Aorta (tissue), 5 donors: ENCODE data around the gene SIT1. TPM values are rescaled to one million over a fixed set of nuclear protein-coding genes. Genes with fewer than 3 reads are reported as not detected.

ENCODE experiments used
- ATAC-seq: fragments of 200-7000 bp; cut with Tn5 transposase; one replicate; pipeline ENCODE4 v1.9.1; 2022; ENCODE audit warnings: moderate library complexity; ENCODE audit not compliant: low FRiP score
- DNase-seq, 2 donors: peaks; one replicate each; pipeline ENCODE4 v3.0.0-alpha.2; 2020
- H3K27ac ChIP-seq, 2 donors: one replicate each; pipeline ENCODE4 v1.5.1; 2013; ENCODE audit warnings: low read length in 2 of 2, mild to moderate bottlenecking in 2 of 2, moderate library complexity in 2 of 2, control low read depth in 1 of 2, inconsistent platforms in 1 of 2, low read depth in 1 of 2
- H3K27me3 ChIP-seq, 2 donors: one replicate each; pipeline ENCODE4 v1.6.1; 2013; ENCODE audit warnings: control low read depth in 1 of 2, low read length in 1 of 2, mild to moderate bottlenecking in 1 of 2, moderate library complexity in 1 of 2; ENCODE audit not compliant: insufficient read depth in 2 of 2, control insufficient read depth in 1 of 2
- H3K36me3 ChIP-seq, 2 donors: one replicate each; pipeline ENCODE4 v1.6.1; 2013; ENCODE audit warnings: control low read depth in 1 of 2, low read length in 1 of 2, mild to moderate bottlenecking in 1 of 2; ENCODE audit not compliant: insufficient read depth in 2 of 2, control insufficient read depth in 1 of 2
- H3K4me1 ChIP-seq, 2 donors: one replicate each; pipeline ENCODE4 v1.6.1; 2013; ENCODE audit warnings: low read length in 2 of 2, control low read depth in 1 of 2, mild to moderate bottlenecking in 1 of 2, moderate library complexity in 1 of 2; ENCODE audit not compliant: insufficient read depth in 2 of 2, control insufficient read depth in 1 of 2
- H3K4me3 ChIP-seq, 2 donors: one replicate each; pipeline ENCODE4 v1.5.1; 2013; ENCODE audit warnings: low read length in 2 of 2, control low read depth in 1 of 2, mild to moderate bottlenecking in 1 of 2
- H3K9me3 ChIP-seq: one replicate; pipeline ENCODE4 v1.6.1; 2013; ENCODE audit warnings: mild to moderate bottlenecking, low read length; ENCODE audit not compliant: control insufficient read depth
- WGBS, 2 donors: extraction: QIAGEN DNeasy Blood & Tissue Kit; methylation state at CpG; one replicate each; pipeline ENCODE4 v1.1.7; 2013; 5-methylcytosine and 5-hydroxymethylcytosine counted together
- intact Hi-C, 2 donors: fragments of 100-400 bp; cut with DNase I; formaldehyde crosslinking; loops; one replicate each; pipeline versions ENCODE4 v1.14.2 to v1.15.0; 2022
- microRNA-seq, 2 donors: library from miRNA; unstranded; fragments of <30 nt; microRNA quantifications; one replicate each; pipeline ENCODE4 v1.2.0, GENCODE V29; 2020
- polyA plus RNA-seq, 2 donors: library from polyadenylated mRNA; stranded (reverse); fragments of 200-250 nt; gene quantifications; one replicate each; pipeline ENCODE4 v1.2.3, GENCODE V29; 2013
- total RNA-seq, 2 donors: library from RNA; stranded (reverse); fragmentation: NEBNext Ultra II Directional; extraction: Animal tissue kit (Norgen Biotek cat#: 25700); gene quantifications; one replicate each; pipeline ENCODE4 v1.2.1, GENCODE V29; 2021
- donor health status: healthy with polysubstance abuse.
- donor health status: Bipolar disorder and iron deficiency.
- donor health status: DM: no; HTN: no; CAD: no.
- donor health status: DM: no; HTN: no; CAD: no.
- donor health status: DM: yes; HTN: yes; CAD: no.

SIT1 gene
- total and polyA plus RNA-seq, 4 donors = 0.65 to 1.3 (median 1.1) TPM

- intact Hi-C loops = loop anchor here (2.0 to 5.0 kb wide), 4 partner anchors 37 to 129 kb away; partner anchors contain the start of genes CREB3 (in 1 of the 2), RUSC2 (in 1 of the 2) and TLN1 (in 1 of the 2)
- Histone ChIP-seq H3K36me3 (peaks cover 0 to 3% of the 10 kb centered on the region in 2 donors), H3K27me3 (no peaks in the 10 kb centered on the region), H3K4me1 (no peaks in the 10 kb centered on the region), H3K4me3 (peak overlapping the region; percentile 1 to 89), H3K27ac (peak overlapping the region; percentile 2 to 66), H3K9me3 (no peaks in the 10 kb centered on the region)
- 0% methylated on average over 41 of the region's 41 CpGs for WGBS, 2 donors
- DNase-seq = peak; percentile 100
- ATAC-seq = peak; percentile 98
Measured at GRCh38 chr9:35603986-35604577, 46.6 kb downstream of the SIT1 start.

GRCh38 chr9:35603506-35603985, 47.2 kb downstream of the SIT1 start:
- ATAC-seq = peak; percentile 44
- Histone ChIP-seq H3K4me1 (no peaks in the 10 kb centered on the region), H3K36me3 (peaks cover 0 to 3% of the 10 kb centered on the region in 2 donors), H3K27me3 (no peaks in the 10 kb centered on the region), H3K27ac (peak overlapping the region in 1 of 2 donors; percentile 64), H3K9me3 (no peaks in the 10 kb centered on the region), H3K4me3 (peak overlapping the region in 1 of 2 donors; percentile 18)
- intact Hi-C loops = loop anchor here (5.0 kb wide), 2 partner anchors 36 to 111 kb away; partner anchors contain the start of gene RUSC2 (in 1 of the 2)
- DNase-seq = peak; percentile 79 to 86
- 0 to 1% methylated on average over 18 of the region's 18 CpGs for WGBS, 2 donors

DNA sequence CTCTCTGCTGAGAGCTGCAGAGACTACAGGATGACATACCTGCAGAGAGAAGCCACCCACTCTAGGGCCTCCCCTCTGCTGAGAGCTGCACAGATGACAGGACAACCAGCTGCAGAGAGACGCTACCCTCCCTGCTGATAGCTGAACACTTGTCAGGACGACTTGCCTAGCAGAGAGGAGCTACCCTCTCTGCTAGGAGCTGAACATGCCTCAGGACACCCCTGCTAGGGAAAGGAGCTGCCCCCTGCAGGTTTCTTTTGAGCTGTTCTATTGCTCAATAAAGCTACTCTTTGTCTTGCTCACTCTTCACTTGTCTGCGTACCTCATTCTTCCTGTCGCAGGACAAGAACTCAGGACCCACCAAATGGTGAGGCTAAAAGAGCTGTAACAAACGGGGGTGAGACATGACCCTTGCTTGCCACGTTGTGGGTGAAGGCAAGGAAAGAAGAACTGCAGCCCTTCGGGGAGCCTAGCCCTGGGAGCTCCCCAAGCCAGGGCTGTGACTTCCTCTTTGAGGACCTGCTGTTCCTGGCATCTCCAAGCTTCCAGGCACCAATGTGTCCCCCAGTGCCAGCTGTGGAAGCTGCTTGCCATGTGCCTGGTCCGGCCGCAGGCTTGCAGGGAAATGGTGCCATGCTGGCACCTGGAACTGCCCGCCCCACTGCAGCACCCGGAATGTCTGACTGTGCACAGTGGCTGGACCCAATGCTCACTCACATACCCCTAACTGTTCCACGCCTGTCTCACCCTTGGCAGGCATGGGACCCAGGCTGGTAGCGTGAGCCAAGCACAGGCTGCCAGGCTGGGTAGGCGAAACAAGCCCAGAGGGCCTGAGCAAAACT, 50.7 kb downstream of the SIT1 start:
- DNase-seq (peak in 1 of 2 donors; percentile 58), ATAC-seq (no peak)
- Histone ChIP-seq H3K4me3 (no peak overlapping the region), H3K9me3 (no peaks in the 10 kb centered on the region), H3K27me3 (no peaks in the 10 kb centered on the region), H3K36me3 (no peaks in the 10 kb centered on the region), H3K4me1 (no peaks in the 10 kb centered on the region), H3K27ac (no peak overlapping the region)
- intact Hi-C loops = loop anchor here (5.0 kb wide), 2 partner anchors 33 to 108 kb away; partner anchors contain the start of gene RUSC2 (in 1 of the 2)
- 42 to 51% methylated on average over 14 of the region's 14 CpGs for WGBS, 2 donors

Small RNAs within 50 kb of the gene (microRNA-seq; reads per million reads assigned to microRNA genes)
- gene MIR4667 = 0 to 1.8 reads per million in 2 donors

Other genes with a start within 250 kb of the SIT1 start
- gene RUSC2, start 160.8 kb downstream of the SIT1 start, total RNA-seq = 100 to 1,000 TPM in 1 of 2 donors, 10 to 100 TPM in 1; 65.8 to 112 TPM
- gene RUSC2, start 160.8 kb downstream of the SIT1 start, polyA plus RNA-seq = 10 to 100 TPM; 11.0 to 58.3 TPM
- 10 to 100 TPM; 52.1 to 58.2 TPM for gene TESK1, start 45.7 kb downstream of the SIT1 start, total RNA-seq
- gene TESK1, start 45.7 kb downstream of the SIT1 start, polyA plus RNA-seq = 10 to 100 TPM; 23.8 to 81.0 TPM
- gene CD72, start 32.5 kb downstream of the SIT1 start, total RNA-seq = 10 to 100 TPM in 1 of 2 donors, 1 to 10 TPM in 1; 3.7 to 11.5 TPM
- gene CD72, start 32.5 kb downstream of the SIT1 start, polyA plus RNA-seq = 1 to 10 TPM; 1.6 to 3.4 TPM
- gene RMRP, start 7.1 kb upstream of the SIT1 start, total RNA-seq = over 10,000 TPM; 14,949 to 16,694 TPM
- gene RMRP, start 7.1 kb upstream of the SIT1 start, polyA plus RNA-seq = not detected
- gene CCDC107, start 7.4 kb upstream of the SIT1 start, total RNA-seq = 10 to 100 TPM; 53.7 to 79.6 TPM
- 100 to 1,000 TPM in 1 of 2 donors, 10 to 100 TPM in 1; 65.7 to 224 TPM for gene CCDC107, start 7.4 kb upstream of the SIT1 start, polyA plus RNA-seq
- 1 to 10 TPM in 1 of 2 donors, under 1 TPM in 1; 0.75 to 1.7 TPM for gene ARHGEF39, start 14.3 kb upstream of the SIT1 start, total RNA-seq
- gene ARHGEF39, start 14.3 kb upstream of the SIT1 start, polyA plus RNA-seq = 1 to 10 TPM in 1 of 2 donors, under 1 TPM in 1; 0.25 to 1.8 TPM
- 1 to 10 TPM; 4.3 to 8.8 TPM for gene CA9, start 23.0 kb upstream of the SIT1 start, total RNA-seq
- gene CA9, start 23.0 kb upstream of the SIT1 start, polyA plus RNA-seq = under 1 TPM in 1 of 2 donors, not detected in 1; 0.79 TPM
- 1,000 to 10,000 TPM; 1,614 to 5,973 TPM for gene TPM2, start 39.0 kb upstream of the SIT1 start, total RNA-seq
- gene TPM2, start 39.0 kb upstream of the SIT1 start, polyA plus RNA-seq = 1,000 to 10,000 TPM; 7,224 to 9,377 TPM
- 1,000 to 10,000 TPM in 1 of 2 donors, 100 to 1,000 TPM in 1; 735 to 1,271 TPM for gene TLN1, start 81.3 kb upstream of the SIT1 start, total RNA-seq
- 100 to 1,000 TPM; 160 to 382 TPM for gene TLN1, start 81.3 kb upstream of the SIT1 start, polyA plus RNA-seq
- gene CREB3, start 81.7 kb upstream of the SIT1 start, total RNA-seq = 10 to 100 TPM; 39.5 to 51.3 TPM
- 10 to 100 TPM; 46.2 to 62.0 TPM for gene CREB3, start 81.7 kb upstream of the SIT1 start, polyA plus RNA-seq
- gene GBA2, start 98.3 kb upstream of the SIT1 start, total RNA-seq = 10 to 100 TPM; 83.8 to 83.9 TPM
- gene GBA2, start 98.3 kb upstream of the SIT1 start, polyA plus RNA-seq = 100 to 1,000 TPM in 1 of 2 donors, 10 to 100 TPM in 1; 18.5 to 122 TPM
- 10 to 100 TPM; 30.0 to 32.4 TPM for gene RGP1, start 98.4 kb upstream of the SIT1 start, total RNA-seq
- 10 to 100 TPM; 11.0 to 13.0 TPM for gene RGP1, start 98.4 kb upstream of the SIT1 start, polyA plus RNA-seq
- gene MSMP, start 103.3 kb upstream of the SIT1 start, total RNA-seq = 1 to 10 TPM; 2.0 TPM
- gene MSMP, start 103.3 kb upstream of the SIT1 start, polyA plus RNA-seq = not detected
- 10 to 100 TPM; 39.7 to 45.6 TPM for gene NPR2, start 140.7 kb upstream of the SIT1 start, total RNA-seq
- 10 to 100 TPM; 13.3 to 85.0 TPM for gene NPR2, start 140.7 kb upstream of the SIT1 start, polyA plus RNA-seq
- 1 to 10 TPM in 1 of 2 donors, under 1 TPM in 1; 0.71 to 3.0 TPM for gene SPAG8, start 161.3 kb upstream of the SIT1 start, total RNA-seq
- 1 to 10 TPM in 1 of 2 donors, not detected in 1; 4.4 TPM for gene SPAG8, start 161.3 kb upstream of the SIT1 start, polyA plus RNA-seq
- 10 to 100 TPM; 21.3 to 26.0 TPM for gene HINT2, start 164.1 kb upstream of the SIT1 start, total RNA-seq
- gene HINT2, start 164.1 kb upstream of the SIT1 start, polyA plus RNA-seq = 10 to 100 TPM; 34.8 to 61.5 TPM
- gene FAM221B, start 177.8 kb upstream of the SIT1 start, total RNA-seq = not detected
- gene FAM221B, start 177.8 kb upstream of the SIT1 start, polyA plus RNA-seq = under 1 TPM in 1 of 2 donors, not detected in 1; 0.13 TPM
- gene TMEM8B, start 178.3 kb upstream of the SIT1 start, total RNA-seq = 10 to 100 TPM; 16.3 to 20.8 TPM
- gene TMEM8B, start 178.3 kb upstream of the SIT1 start, polyA plus RNA-seq = 10 to 100 TPM in 1 of 2 donors, 1 to 10 TPM in 1; 6.8 to 31.2 TPM
- not detected for gene OR13J1, start 219.5 kb upstream of the SIT1 start, total RNA-seq
- gene OR13J1, start 219.5 kb upstream of the SIT1 start, polyA plus RNA-seq = not detected